WTC11 (cell line): ENCODE measurements around the gene STRIT1.

Experiments
- ATF1 ChIP-seq: sonication (generic); formaldehyde crosslinking; IDR thresholded peaks from 2 replicates; pipeline ENCODE4 v1.8.1; 2023; ENCODE audit warnings: mild to moderate bottlenecking, moderate library complexity, missing genetic modification reagents
- CREM ChIP-seq: sonication (generic); formaldehyde crosslinking; IDR thresholded peaks from 2 replicates; pipeline ENCODE4 v1.8.1; 2022; ENCODE audit warnings: mild to moderate bottlenecking, missing genetic modification reagents, moderate library complexity
- SP1 ChIP-seq: sonication (generic); formaldehyde crosslinking; conservative IDR thresholded peaks from 2 replicates; pipeline ENCODE4 v1.8.1; 2022; ENCODE audit warnings: missing genetic modification reagents
- TEAD4 ChIP-seq: sonication (generic); formaldehyde crosslinking; IDR thresholded peaks from 2 replicates; pipeline ENCODE4 v1.8.0; 2022; ENCODE audit warnings: mild to moderate bottlenecking, missing genetic modification reagents
- ZNF423 ChIP-seq: fragments of 250-450 bp; sonication (Bioruptor Pico); IDR thresholded peaks from 2 replicates; pipeline ENCODE4 v2.1.2; 2022; ENCODE audit warnings: mild to moderate bottlenecking, moderate library complexity
- TF ChIP-seq, protein P1 (sequence below): sonication (generic); formaldehyde crosslinking; IDR thresholded peaks from 2 replicates; pipeline ENCODE4 v1.8.0; 2022; ENCODE audit warnings: mild to moderate bottlenecking, missing genetic modification reagents
- TF ChIP-seq, protein P2 (sequence below): fragments of 200-600 bp; IDR thresholded peaks from 2 replicates; pipeline ENCODE4 v1.8.0; 2022; ENCODE audit warnings: antibody characterized with exemption
- TF ChIP-seq, protein P3 (sequence below): sonication (generic); formaldehyde crosslinking; IDR thresholded peaks from 2 replicates; pipeline ENCODE4 v1.8.1; 2023; ENCODE audit warnings: mild to moderate bottlenecking, missing genetic modification reagents
- TF ChIP-seq, protein P4 (sequence below): sonication (generic); formaldehyde crosslinking; IDR thresholded peaks from 2 replicates; pipeline ENCODE4 v1.8.1; 2022; ENCODE audit warnings: missing genetic modification reagents, borderline replicate concordance
- TF ChIP-seq, protein P5 (sequence below): sonication (generic); formaldehyde crosslinking; IDR thresholded peaks from 2 replicates; pipeline ENCODE4 v1.8.1; 2023; ENCODE audit warnings: mild to moderate bottlenecking, missing genetic modification reagents, moderate library complexity

DNA sequence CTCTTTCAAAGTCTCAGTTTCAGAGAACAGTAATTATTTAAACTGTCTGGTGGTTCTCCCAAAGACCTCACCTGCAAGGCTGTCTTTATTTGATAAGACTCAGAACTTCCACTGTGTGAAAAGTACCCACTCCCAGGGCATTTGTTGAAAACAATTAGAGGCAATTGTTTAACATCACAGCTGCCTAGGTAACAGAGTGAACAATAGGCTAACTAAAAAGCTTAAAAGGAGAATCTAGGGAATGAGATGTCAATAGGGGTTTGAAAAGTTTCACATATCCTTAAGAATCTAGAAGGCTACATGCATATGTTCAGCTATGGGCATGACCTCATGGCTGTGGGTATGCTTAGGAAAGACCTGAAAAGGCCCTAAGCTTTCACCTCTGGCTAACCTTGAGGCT lies 2.9 kb upstream of the STRIT1 start:
- TF ChIP-seq, protein P1, sequence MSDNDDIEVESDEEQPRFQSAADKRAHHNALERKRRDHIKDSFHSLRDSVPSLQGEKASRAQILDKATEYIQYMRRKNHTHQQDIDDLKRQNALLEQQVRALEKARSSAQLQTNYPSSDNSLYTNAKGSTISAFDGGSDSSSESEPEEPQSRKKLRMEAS: no peak
- TF ChIP-seq, protein P2, sequence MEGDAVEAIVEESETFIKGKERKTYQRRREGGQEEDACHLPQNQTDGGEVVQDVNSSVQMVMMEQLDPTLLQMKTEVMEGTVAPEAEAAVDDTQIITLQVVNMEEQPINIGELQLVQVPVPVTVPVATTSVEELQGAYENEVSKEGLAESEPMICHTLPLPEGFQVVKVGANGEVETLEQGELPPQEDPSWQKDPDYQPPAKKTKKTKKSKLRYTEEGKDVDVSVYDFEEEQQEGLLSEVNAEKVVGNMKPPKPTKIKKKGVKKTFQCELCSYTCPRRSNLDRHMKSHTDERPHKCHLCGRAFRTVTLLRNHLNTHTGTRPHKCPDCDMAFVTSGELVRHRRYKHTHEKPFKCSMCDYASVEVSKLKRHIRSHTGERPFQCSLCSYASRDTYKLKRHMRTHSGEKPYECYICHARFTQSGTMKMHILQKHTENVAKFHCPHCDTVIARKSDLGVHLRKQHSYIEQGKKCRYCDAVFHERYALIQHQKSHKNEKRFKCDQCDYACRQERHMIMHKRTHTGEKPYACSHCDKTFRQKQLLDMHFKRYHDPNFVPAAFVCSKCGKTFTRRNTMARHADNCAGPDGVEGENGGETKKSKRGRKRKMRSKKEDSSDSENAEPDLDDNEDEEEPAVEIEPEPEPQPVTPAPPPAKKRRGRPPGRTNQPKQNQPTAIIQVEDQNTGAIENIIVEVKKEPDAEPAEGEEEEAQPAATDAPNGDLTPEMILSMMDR: no peak
- TF ChIP-seq, protein P3, sequence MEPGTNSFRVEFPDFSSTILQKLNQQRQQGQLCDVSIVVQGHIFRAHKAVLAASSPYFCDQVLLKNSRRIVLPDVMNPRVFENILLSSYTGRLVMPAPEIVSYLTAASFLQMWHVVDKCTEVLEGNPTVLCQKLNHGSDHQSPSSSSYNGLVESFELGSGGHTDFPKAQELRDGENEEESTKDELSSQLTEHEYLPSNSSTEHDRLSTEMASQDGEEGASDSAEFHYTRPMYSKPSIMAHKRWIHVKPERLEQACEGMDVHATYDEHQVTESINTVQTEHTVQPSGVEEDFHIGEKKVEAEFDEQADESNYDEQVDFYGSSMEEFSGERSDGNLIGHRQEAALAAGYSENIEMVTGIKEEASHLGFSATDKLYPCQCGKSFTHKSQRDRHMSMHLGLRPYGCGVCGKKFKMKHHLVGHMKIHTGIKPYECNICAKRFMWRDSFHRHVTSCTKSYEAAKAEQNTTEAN (CRISPR knock-in tag): no peak
- TF ChIP-seq, protein P4, sequence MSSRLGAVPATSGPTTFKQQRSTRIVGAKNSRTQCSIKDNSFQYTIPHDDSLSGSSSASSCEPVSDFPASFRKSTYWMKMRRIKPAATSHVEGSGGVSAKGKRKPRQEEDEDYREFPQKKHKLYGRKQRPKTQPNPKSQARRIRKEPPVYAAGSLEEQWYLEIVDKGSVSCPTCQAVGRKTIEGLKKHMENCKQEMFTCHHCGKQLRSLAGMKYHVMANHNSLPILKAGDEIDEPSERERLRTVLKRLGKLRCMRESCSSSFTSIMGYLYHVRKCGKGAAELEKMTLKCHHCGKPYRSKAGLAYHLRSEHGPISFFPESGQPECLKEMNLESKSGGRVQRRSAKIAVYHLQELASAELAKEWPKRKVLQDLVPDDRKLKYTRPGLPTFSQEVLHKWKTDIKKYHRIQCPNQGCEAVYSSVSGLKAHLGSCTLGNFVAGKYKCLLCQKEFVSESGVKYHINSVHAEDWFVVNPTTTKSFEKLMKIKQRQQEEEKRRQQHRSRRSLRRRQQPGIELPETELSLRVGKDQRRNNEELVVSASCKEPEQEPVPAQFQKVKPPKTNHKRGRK (CRISPR knock-in tag): no peak
- TF ChIP-seq ZNF423 (CRISPR knock-in tag) (no peak), TEAD4 (no peak), ATF1 (CRISPR knock-in tag) (no peak), CREM (no peak), SP1 (no peak)
- TF ChIP-seq, protein P5, sequence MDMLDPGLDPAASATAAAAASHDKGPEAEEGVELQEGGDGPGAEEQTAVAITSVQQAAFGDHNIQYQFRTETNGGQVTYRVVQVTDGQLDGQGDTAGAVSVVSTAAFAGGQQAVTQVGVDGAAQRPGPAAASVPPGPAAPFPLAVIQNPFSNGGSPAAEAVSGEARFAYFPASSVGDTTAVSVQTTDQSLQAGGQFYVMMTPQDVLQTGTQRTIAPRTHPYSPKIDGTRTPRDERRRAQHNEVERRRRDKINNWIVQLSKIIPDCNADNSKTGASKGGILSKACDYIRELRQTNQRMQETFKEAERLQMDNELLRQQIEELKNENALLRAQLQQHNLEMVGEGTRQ (CRISPR knock-in tag): no peak
